CD4-positive, alpha-beta memory T cell (primary cell): ENCODE results near the gene GPT2. TPM values are rescaled to one million over a fixed set of nuclear protein-coding genes. Genes with fewer than 3 reads are reported as not detected.

Source experiments
- CTCF ChIA-PET: fragments of 350-600 bp; sonication (Branson Sonifier 250); formaldehyde crosslinking; loops from one replicate; lab custom pipeline; 2021; ENCODE audit warnings: inconsistent platforms; ENCODE audit not compliant: partially characterized antibody; lab: Charles Lee
- POLR2A ChIA-PET: fragments of 350-600 bp; sonication (Branson Sonifier 250); formaldehyde crosslinking; loops from one replicate; lab custom pipeline; 2021; ENCODE audit not compliant: partially characterized antibody; lab: Charles Lee
- DNase-seq, 5 donors: peaks; one replicate each; pipeline versions ENCODE4 v3.0.0 to v3.0.0-alpha.2; 2020 to 2022; ENCODE audit warnings: mixed read lengths in 1 of 5
- H3K27ac ChIP-seq: one replicate; pipeline ENCODE4 v1.7.0; 2013; ENCODE audit warnings: low read depth, low read length
- H3K27me3 ChIP-seq: 2 replicates; pipeline ENCODE4 v1.7.0; 2013; ENCODE audit warnings: mild to moderate bottlenecking, low read length, moderate library complexity; ENCODE audit not compliant: insufficient read depth
- H3K36me3 ChIP-seq: 2 replicates; pipeline ENCODE4 v1.7.0; 2013; ENCODE audit warnings: mild to moderate bottlenecking, low read length, moderate library complexity; ENCODE audit not compliant: insufficient read depth
- H3K4me1 ChIP-seq: 2 replicates; pipeline ENCODE4 v1.7.0; 2013; ENCODE audit warnings: mild to moderate bottlenecking, low read length, moderate library complexity; ENCODE audit not compliant: insufficient read depth
- H3K4me3 ChIP-seq, 2 donors: one replicate each; pipeline ENCODE4 v1.7.0; 2013; ENCODE audit warnings: low read length in 2 of 2, mild to moderate bottlenecking in 1 of 2
- H3K9me3 ChIP-seq, 2 donors: one replicate each; pipeline ENCODE4 v1.7.0; 2013; ENCODE audit warnings: low read length in 2 of 2, control low read depth in 1 of 2; ENCODE audit not compliant: control insufficient read depth in 1 of 2
- H3K27ac Mint-ChIP-seq, 7 donors: one replicate each; pipeline ENCODE4 v1.8.0; 2020 to 2021; ENCODE audit warnings: mixed read lengths in 7 of 7, mild to moderate bottlenecking in 6 of 7, inconsistent platforms in 3 of 7, moderate library complexity in 3 of 7
- H3K27me3 Mint-ChIP-seq, 2 donors: one replicate each; pipeline ENCODE4 v1.8.0; 2020 to 2021; ENCODE audit warnings: mixed read lengths in 2 of 2
- H3K36me3 Mint-ChIP-seq, 2 donors: one replicate each; pipeline ENCODE4 v1.8.0; 2020 to 2021; ENCODE audit warnings: mixed read lengths in 2 of 2, inconsistent platforms in 1 of 2, mild to moderate bottlenecking in 1 of 2
- H3K4me1 Mint-ChIP-seq, 4 donors: one replicate each; pipeline ENCODE4 v1.8.0; 2020 to 2021; ENCODE audit warnings: mixed read lengths in 4 of 4, mild to moderate bottlenecking in 1 of 4
- H3K4me3 Mint-ChIP-seq, 8 donors: one replicate each; pipeline ENCODE4 v1.8.0; 2020 to 2021; ENCODE audit warnings: mixed read lengths in 8 of 8, mild to moderate bottlenecking in 7 of 8, moderate library complexity in 6 of 8, inconsistent platforms in 3 of 8
- H3K9me3 Mint-ChIP-seq, 8 donors: one replicate each; pipeline ENCODE4 v1.8.0; 2020 to 2021; ENCODE audit warnings: mixed read lengths in 8 of 8, mild to moderate bottlenecking in 5 of 8, inconsistent platforms in 3 of 8, moderate library complexity in 1 of 8
- intact Hi-C: fragments of 100-400 bp; cut with micrococcal nuclease; formaldehyde crosslinking; loops from one replicate; pipeline ENCODE4 v1.15.1; 2023
- polyA plus RNA-seq, 2 donors: library from polyadenylated mRNA; unstranded; fragments of 300-500 nt; fragmentation: Illumina TruSeq; gene quantifications; one replicate each; pipeline ENCODE4 v1.2.3, GENCODE V29; 2021
- total RNA-seq, 2 experiments: library from RNA; stranded (reverse); gene quantifications; one replicate each; pipeline ENCODE4 v1.2.3, GENCODE V29; 2021

GPT2 gene
- total and polyA plus RNA-seq, 4 experiments from 2014 or later = 0.63 to 1.5 (median 1.2) TPM; not detected in 1

DNA sequence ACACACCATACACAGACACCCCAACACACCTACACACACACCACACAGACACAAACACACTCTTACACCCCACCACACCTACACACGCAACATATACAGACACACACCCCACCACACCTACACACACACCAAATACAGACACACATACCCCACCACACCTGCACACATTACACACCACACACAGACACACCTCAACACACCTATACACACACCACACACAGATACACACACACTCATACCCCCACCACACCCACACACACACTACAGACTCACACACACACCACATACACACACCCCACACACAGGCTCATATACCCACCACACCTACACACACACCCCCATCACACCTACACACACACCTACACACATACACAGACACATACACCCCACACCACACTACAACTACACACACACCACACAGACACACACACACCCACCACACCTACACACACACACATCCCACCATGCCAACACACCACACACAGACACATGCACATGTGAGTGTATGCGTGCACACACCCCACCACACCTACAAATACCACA lies 31.4 kb downstream of the GPT2 start:
- H3K9me3 ChIP-seq = no peaks in the 10 kb centered on the region
- DNase-seq = no peak
- Mint-ChIP-seq H3K4me3 (no peak overlapping the region), H3K4me1 (peaks cover 0 to 6% (median 3%) of the 10 kb centered on the region in 4 donors), H3K36me3 (no peaks in the 10 kb centered on the region), H3K27ac (peak overlapping the region in 1 of 7 donors; percentile 1), H3K27me3 (no peaks in the 10 kb centered on the region), H3K9me3 (no peaks in the 10 kb centered on the region)
- H3K27ac ChIP-seq = no peak overlapping the region
- intact Hi-C loops = no loop called here
- ChIA-PET POLR2A (no interaction called here), CTCF (no interaction called here)
- H3K27me3 ChIP-seq = no peaks in the 10 kb centered on the region
- no peak overlapping the region for H3K4me3 ChIP-seq
- no peaks in the 10 kb centered on the region for H3K36me3 ChIP-seq
- H3K4me1 ChIP-seq = no peaks in the 10 kb centered on the region

DNA sequence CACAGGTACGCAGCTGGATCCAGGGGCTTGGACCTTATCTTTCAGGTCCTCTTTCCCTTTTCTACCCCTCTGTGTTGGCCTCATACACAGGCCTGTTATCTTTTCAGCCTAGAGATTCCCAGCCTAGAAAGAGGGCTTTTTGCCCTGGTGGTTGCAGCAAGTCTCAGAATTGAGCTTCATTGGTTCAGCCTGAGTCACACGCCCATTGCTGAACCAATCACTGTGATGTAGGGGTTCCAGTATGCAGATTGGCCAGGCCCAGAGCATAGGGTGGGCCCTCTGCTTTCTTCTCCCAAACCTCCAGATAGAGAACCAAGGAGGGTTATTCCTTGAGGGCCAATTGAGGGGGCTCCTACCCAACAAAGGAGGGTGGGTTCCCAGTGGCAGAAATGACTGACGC lies 32.8 kb downstream of the GPT2 start:
- Mint-ChIP-seq H3K9me3 (no peaks in the 10 kb centered on the region), H3K27ac (no peak overlapping the region), H3K27me3 (no peaks in the 10 kb centered on the region), H3K36me3 (no peaks in the 10 kb centered on the region), H3K4me3 (no peak overlapping the region), H3K4me1 (peaks cover 0 to 3% (median 0%) of the 10 kb centered on the region in 4 donors)
- Histone ChIP-seq H3K9me3 (no peaks in the 10 kb centered on the region), H3K27me3 (no peaks in the 10 kb centered on the region), H3K36me3 (no peaks in the 10 kb centered on the region), H3K27ac (no peak overlapping the region), H3K4me3 (no peak overlapping the region), H3K4me1 (no peaks in the 10 kb centered on the region)
- no peak for DNase-seq
- POLR2A ChIA-PET = no interaction called here
- intact Hi-C loops = no loop called here
- CTCF ChIA-PET = interaction anchor here (0.6 to 4.0 kb wide), 6 partner anchors 8 to 243 kb away, joined by 3 to 13 read pairs (median 4); no protein-coding TSS in a partner anchor

DNA sequence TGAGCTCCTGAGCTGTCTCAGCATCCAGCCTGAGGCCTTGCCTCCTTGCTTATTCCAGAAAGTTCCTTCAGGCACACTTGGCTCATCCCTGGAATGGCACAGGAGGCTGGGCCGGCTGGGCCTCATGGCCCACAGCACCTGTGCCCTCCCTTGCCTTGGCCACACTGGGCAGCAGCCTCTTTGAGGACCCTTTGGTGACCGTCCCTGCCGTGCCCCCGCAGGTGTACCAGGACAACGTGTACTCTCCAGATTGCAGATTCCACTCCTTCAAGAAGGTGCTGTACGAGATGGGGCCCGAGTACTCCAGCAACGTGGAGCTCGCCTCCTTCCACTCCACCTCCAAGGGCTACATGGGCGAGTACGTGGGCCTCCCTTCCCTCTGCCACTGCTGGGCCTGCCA lies 34.2 kb downstream of the GPT2 start:
- Histone ChIP-seq H3K9me3 (no peaks in the 10 kb centered on the region), H3K4me3 (no peak overlapping the region), H3K36me3 (no peaks in the 10 kb centered on the region), H3K27me3 (no peaks in the 10 kb centered on the region), H3K4me1 (no peaks in the 10 kb centered on the region), H3K27ac (no peak overlapping the region)
- Mint-ChIP-seq H3K36me3 (no peaks in the 10 kb centered on the region), H3K27ac (no peak overlapping the region), H3K4me3 (no peak overlapping the region), H3K27me3 (no peaks in the 10 kb centered on the region), H3K4me1 (peaks cover 0 to 3% (median 0%) of the 10 kb centered on the region in 4 donors), H3K9me3 (no peaks in the 10 kb centered on the region)
- intact Hi-C loops = no loop called here
- no peak for DNase-seq
- POLR2A ChIA-PET = no interaction called here
- CTCF ChIA-PET = interaction anchor here (1.6 to 4.9 kb wide), 3 partner anchors 9 to 244 kb away, joined by 6 to 18 read pairs (median 13); no protein-coding TSS in a partner anchor

DNA sequence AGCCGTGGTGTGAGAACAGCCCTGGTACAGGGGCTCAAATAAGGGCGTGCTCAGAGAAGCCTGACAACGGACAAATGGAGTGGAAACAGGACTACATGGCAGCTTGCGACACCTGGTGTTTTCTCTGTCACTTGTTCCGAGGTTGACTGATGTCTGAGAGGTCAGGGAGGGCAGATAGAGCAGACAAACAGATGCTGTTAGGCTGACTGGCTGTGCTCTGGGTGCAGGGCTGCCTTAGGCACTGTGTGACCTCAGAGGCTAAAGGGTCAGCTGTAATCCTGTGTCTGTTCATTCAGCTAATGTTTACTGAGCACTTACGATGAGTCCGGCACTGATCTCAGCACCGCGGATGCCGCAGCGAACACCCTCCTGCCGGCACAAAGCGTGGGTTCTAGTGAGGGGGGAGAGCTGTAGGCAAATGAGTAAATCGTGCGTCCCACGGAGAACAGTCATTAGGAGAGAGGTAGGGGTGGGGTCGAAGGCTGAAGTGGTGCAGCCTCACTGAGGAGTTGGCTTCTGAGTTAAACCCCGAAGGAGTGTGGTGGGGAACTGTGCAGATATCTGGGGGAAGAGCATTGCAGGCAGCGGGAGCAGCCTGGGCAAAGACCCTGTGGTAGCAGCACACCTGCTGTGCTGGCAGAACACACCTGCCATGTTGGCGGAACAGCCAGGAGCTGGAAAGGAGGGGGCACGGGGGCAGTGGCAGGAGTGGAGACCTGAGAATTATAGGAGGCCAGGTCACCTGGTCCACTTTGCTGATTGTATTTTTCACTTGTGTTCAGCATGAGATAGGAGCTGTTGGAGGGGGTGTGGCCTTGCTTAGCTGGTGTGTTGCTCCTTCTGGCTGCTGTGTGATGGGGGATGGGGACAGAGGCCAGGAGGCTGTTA lies 35.0 kb downstream of the GPT2 start:
- Mint-ChIP-seq H3K27ac (peak overlapping the region in 1 of 7 donors; percentile 48), H3K36me3 (no peaks in the 10 kb centered on the region), H3K4me3 (peak overlapping the region in 7 of 8 donors; percentile 1 to 55 (median 32)), H3K9me3 (no peaks in the 10 kb centered on the region), H3K27me3 (no peaks in the 10 kb centered on the region), H3K4me1 (peaks cover 0 to 3% (median 0%) of the 10 kb centered on the region in 4 donors)
- Histone ChIP-seq H3K27me3 (no peaks in the 10 kb centered on the region), H3K9me3 (no peaks in the 10 kb centered on the region), H3K4me1 (no peaks in the 10 kb centered on the region), H3K27ac (no peak overlapping the region), H3K36me3 (no peaks in the 10 kb centered on the region), H3K4me3 (no peak overlapping the region)
- ChIA-PET POLR2A (no interaction called here), CTCF (interaction anchor here (1.6 to 4.9 kb wide), 3 partner anchors 10 to 245 kb away, joined by 6 to 18 read pairs (median 13); no protein-coding TSS in a partner anchor)
- intact Hi-C loops = no loop called here
- DNase-seq = no peak

DNA sequence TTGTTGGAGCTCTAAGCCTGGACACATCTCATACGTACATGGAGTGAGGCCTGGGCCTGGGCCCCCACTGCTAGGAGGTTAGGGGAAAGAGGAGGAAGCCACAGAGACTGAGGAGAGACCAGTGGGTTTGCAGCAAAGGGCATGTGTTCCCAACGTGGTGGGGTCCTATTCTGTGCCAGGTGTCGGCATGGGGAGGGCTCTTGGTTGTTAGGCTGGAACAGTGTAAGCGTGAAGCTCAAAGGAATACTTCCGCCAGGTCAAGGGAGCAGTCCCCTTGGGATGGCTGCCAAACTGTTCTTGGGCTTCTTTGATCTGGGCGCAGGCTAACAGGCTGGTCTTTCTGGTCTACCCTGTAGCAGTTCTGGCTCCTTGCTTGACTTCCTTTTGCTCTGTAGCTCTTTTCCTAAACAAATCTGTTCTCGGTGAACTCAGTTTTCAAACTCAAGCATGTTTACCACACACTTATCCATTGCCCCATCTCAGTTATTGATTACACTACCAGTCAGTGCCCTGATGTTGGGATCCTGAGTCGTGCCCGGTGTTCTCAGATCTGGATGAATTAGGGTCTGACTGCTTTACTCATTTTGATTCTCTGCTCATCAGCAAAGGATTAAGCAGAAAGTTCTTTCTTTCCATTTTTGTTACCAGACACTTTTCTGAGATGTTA lies 36.4 kb downstream of the GPT2 start:
- peak overlapping the region in 2 of 7 donors; percentile 11 to 75 for H3K27ac Mint-ChIP-seq
- no peaks in the 10 kb centered on the region for H3K36me3 ChIP-seq
- H3K4me1 Mint-ChIP-seq = peaks cover 0 to 3% (median 0%) of the 10 kb centered on the region in 4 donors
- no peak overlapping the region for H3K4me3 ChIP-seq
- no peaks in the 10 kb centered on the region for H3K36me3 Mint-ChIP-seq
- CTCF ChIA-PET = interaction anchor here (1.0 to 4.9 kb wide), 2 partner anchors 10 to 11 kb away, joined by 6 to 18 read pairs; no protein-coding TSS in a partner anchor
- H3K27ac ChIP-seq = no peak overlapping the region
- H3K4me3 Mint-ChIP-seq = no peak overlapping the region
- intact Hi-C loops = no loop called here
- H3K4me1 ChIP-seq = no peaks in the 10 kb centered on the region
- POLR2A ChIA-PET = no interaction called here
- DNase-seq = no peak
- no peaks in the 10 kb centered on the region for H3K27me3 ChIP-seq
- no peaks in the 10 kb centered on the region for H3K9me3 ChIP-seq
- no peaks in the 10 kb centered on the region for H3K9me3 Mint-ChIP-seq
- no peaks in the 10 kb centered on the region for H3K27me3 Mint-ChIP-seq

DNA sequence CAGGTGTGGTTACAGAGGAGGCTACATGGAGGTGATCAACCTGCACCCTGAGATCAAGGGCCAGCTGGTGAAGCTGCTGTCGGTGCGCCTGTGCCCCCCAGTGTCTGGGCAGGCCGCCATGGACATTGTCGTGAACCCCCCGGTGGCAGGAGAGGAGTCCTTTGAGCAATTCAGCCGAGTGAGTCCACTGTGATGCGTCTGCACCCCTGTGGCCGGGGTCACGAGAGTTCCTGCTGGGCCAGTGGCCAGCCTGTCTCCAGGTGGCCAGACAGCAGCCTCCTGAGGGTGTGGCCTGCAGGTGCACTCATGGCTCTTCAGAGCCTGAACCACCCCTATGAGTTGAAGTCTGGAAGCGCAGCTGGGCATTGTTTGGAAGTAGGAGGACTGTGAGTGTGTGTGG lies 38.1 kb downstream of the GPT2 start:
- H3K36me3 ChIP-seq = no peaks in the 10 kb centered on the region
- DNase-seq = no peak
- Mint-ChIP-seq H3K4me3 (no peak overlapping the region), H3K27ac (no peak overlapping the region), H3K36me3 (no peaks in the 10 kb centered on the region), H3K4me1 (peaks cover 0 to 3% (median 0%) of the 10 kb centered on the region in 4 donors), H3K27me3 (no peaks in the 10 kb centered on the region), H3K9me3 (peaks cover 0 to 2% (median 0%) of the 10 kb centered on the region in 8 donors)
- H3K27me3 ChIP-seq = no peaks in the 10 kb centered on the region
- H3K9me3 ChIP-seq = no peaks in the 10 kb centered on the region
- intact Hi-C loops = no loop called here
- CTCF ChIA-PET = interaction anchor here (1.3 to 4.9 kb wide), 2 partner anchors 8 to 13 kb away, joined by 4 to 18 read pairs; no protein-coding TSS in a partner anchor
- H3K4me1 ChIP-seq = no peaks in the 10 kb centered on the region
- POLR2A ChIA-PET = no interaction called here
- no peak overlapping the region for H3K4me3 ChIP-seq
- no peak overlapping the region for H3K27ac ChIP-seq
